Esophagus muscularis mucosa (tissue), 4 donors: ENCODE measurements around the gene PTPRD.

Experiments used
- CTCF ChIP-seq, 3 experiments: fragments of 200-600 bp in 2 of 3; fragments of 450-650 bp in 1 of 3; sonication (generic) in 2 of 3; IDR thresholded peaks; one replicate each; pipeline ENCODE4 v1.5.1; 2017 to 2019; ENCODE audit warnings: antibody characterized with exemption in 3 of 3, mild to moderate bottlenecking in 2 of 3, moderate library complexity in 1 of 3
- EP300 ChIP-seq: sonication (generic); formaldehyde crosslinking; IDR thresholded peaks from one replicate; pipeline ENCODE4 v1.6.1; 2017; ENCODE audit warnings: antibody characterized with exemption
- POLR2A ChIP-seq: fragments of 450-650 bp; IDR thresholded peaks from one replicate; pipeline ENCODE4 v1.6.1; 2017; ENCODE audit warnings: antibody characterized with exemption, moderate library complexity, mild to moderate bottlenecking, low read depth

GRCh38 chr9:8437876-8438275 is 2174.9 kb downstream of the PTPRD start:
- no peak for TF ChIP-seq CTCF (IDR thresholded peaks at IDR 0.05)
- TF ChIP-seq POLR2A: no peak
- TF ChIP-seq EP300: no peak
